ENCODE results near the gene RREB1.
A peak's percentile ranks its signal among the peaks of the same experiment; 100 is the strongest.

Gene RREB1

GRCh38 chr6:7088076-7088742 is 19.6 kb upstream of the RREB1 start:
- no peak for DNase-seq (ENCODE audit: low read depth in 3 of 3, low spot score in 1 of 3)

- no peak for DNase-seq (ENCODE audit: low read depth in 3 of 3, low spot score in 1 of 3)
Observed at GRCh38 chr6:7098993-7099392, 8.8 kb upstream of the RREB1 start.

GRCh38 chr6:7100072-7100752 is 7.5 kb upstream of the RREB1 start:
- no peak for DNase-seq (ENCODE audit: low read depth in 3 of 3, low spot score in 1 of 3)

- no peak for DNase-seq (ENCODE audit: low read depth in 3 of 3, low spot score in 1 of 3)
Observed at GRCh38 chr6:7100753-7101081, 7.0 kb upstream of the RREB1 start.

- DNase-seq (ENCODE audit: low read depth in 3 of 3, low spot score in 1 of 3) = no peak
Observed at GRCh38 chr6:7101290-7101689, 6.5 kb upstream of the RREB1 start.

- DNase-seq (ENCODE audit: low read depth in 3 of 3, low spot score in 1 of 3) = no peak
Observed at GRCh38 chr6:7104752-7105151, 3.0 kb upstream of the RREB1 start.

- no peak for DNase-seq (ENCODE audit: low read depth in 3 of 3, low spot score in 1 of 3)
Observed at GRCh38 chr6:7106215-7106751, 1.5 kb upstream of the RREB1 start.

GRCh38 chr6:7106752-7107577 is 796 bp upstream of the RREB1 start:
- DNase-seq (ENCODE audit: low read depth in 3 of 3, low spot score in 1 of 3) = peak in 2 of 3 donors; percentile 38 to 50

GRCh38 chr6:7108196-7108963 is 619 bp downstream of the RREB1 start:
- peak in 1 of 3 donors; percentile 29 for DNase-seq (ENCODE audit: low read depth in 3 of 3, low spot score in 1 of 3)

GRCh38 chr6:7108964-7109836 is 1.4 kb downstream of the RREB1 start:
- DNase-seq (ENCODE audit: low read depth in 3 of 3, low spot score in 1 of 3) = peak in 1 of 3 donors; percentile 6

- no peak for DNase-seq (ENCODE audit: low read depth in 3 of 3, low spot score in 1 of 3)
Observed at GRCh38 chr6:7110092-7110792, 2.5 kb downstream of the RREB1 start.

- DNase-seq (ENCODE audit: low read depth in 3 of 3, low spot score in 1 of 3) = no peak
Observed at GRCh38 chr6:7111095-7111690, 3.4 kb downstream of the RREB1 start.

GRCh38 chr6:7112171-7112570 is 4.4 kb downstream of the RREB1 start:
- no peak for DNase-seq (ENCODE audit: low read depth in 3 of 3, low spot score in 1 of 3)

GRCh38 chr6:7112741-7113313 is 5.1 kb downstream of the RREB1 start:
- DNase-seq (ENCODE audit: low read depth in 3 of 3, low spot score in 1 of 3) = no peak

- no peak for DNase-seq (ENCODE audit: low read depth in 3 of 3, low spot score in 1 of 3)
Observed at GRCh38 chr6:7114744-7115458, 7.1 kb downstream of the RREB1 start.

GRCh38 chr6:7115543-7116231 is 7.9 kb downstream of the RREB1 start:
- DNase-seq (ENCODE audit: low read depth in 3 of 3, low spot score in 1 of 3) = no peak

GRCh38 chr6:7119272-7119801 is 11.6 kb downstream of the RREB1 start:
- DNase-seq (ENCODE audit: low read depth in 3 of 3, low spot score in 1 of 3) = no peak
